OCI-LY1 (cell line): ENCODE measurements around the gene AKT1.

Source experiments
- CTCF ChIP-seq: fragments of 200-600 bp; sonication (generic), shearing (Covaris generic); IDR thresholded peaks from 2 replicates; pipeline ENCODE4 v1.5.1; 2017; ENCODE audit warnings: mild to moderate bottlenecking, antibody characterized with exemption, low read length, moderate library complexity, mixed read lengths
- EZH2 ChIP-seq: fragments of 200-600 bp; sonication (generic), shearing (Covaris generic); IDR thresholded peaks from 2 replicates; pipeline ENCODE4 v1.8.0; 2017; ENCODE audit warnings: borderline replicate concordance, mixed run types, mild to moderate bottlenecking, antibody characterized with exemption, low read length, moderate library complexity, mixed read lengths

- peak; percentile 71 for TF ChIP-seq CTCF
- no peak for TF ChIP-seq EZH2
Measured at GRCh38 chr14:104826189-104826860, 30.8 kb upstream of the AKT1 start.
